Cerebellar nuclear complex (tissue), 1 donor: ENCODE data around the gene ADGRG1.

Experiments used
- DNase-seq, 2 experiments: peaks; one replicate each; lab custom pipeline; 2025; lab: John Stamatoyannopoulos, UW

The ADGRG1 gene

DNA sequence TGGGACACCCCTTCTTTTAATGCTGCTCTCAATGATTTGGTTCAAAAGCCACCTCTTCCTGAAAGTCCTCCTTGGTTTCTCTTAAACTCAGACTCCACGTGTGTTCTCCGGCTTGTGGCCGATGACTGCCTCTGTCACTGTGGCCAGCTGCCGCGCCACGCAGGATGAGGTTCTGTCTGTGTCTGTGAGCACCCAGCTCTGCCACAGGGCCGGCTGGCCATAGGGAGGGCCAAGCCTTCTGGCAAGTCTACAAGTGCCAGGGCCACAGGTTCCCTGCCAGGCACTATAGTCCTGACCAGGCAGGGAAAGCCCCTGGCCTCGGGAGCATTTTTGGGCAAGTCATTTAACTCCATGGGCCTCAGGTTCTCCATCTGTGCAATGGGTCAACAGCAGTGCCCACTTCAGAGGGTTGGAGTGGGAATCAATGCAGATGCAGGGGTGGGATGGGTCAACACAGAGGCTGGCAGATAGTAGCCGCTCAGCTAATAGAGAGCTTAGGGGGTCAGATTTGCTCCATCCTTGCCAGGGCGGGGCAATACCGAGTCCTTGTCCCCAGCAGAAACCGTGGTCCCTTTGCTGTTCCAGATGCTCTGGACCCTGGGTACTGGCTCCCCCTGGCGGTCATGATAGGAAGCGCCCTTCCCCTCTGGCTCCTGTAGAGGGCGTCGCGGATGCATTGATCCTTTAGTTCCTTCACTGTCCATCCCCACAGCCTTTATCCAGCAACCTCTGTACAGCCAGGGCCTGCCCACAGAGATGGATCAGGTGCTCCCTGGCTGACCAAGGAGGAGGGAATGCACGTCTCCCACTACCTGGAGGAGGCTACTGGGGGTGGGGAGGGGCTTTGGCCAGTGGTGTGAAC lies 20.4 kb downstream of the ADGRG1 start:
- no peak for DNase-seq

DNA sequence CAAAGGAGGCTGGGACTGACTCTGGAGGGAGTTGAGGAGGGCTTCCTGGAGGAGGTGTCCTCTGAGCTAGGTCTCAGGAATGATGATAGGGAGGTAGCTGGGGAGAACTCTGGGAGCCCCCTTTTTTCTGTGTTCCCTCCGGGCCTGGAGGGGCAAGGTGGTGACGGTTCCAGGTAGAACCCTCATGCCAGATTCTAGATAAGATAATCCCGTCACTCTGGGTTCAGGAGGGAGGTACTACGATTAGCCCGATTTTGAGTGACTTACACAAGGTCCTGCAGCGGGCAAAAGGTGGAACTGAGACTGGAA lies 21.0 kb downstream of the ADGRG1 start:
- DNase-seq = no peak

DNA sequence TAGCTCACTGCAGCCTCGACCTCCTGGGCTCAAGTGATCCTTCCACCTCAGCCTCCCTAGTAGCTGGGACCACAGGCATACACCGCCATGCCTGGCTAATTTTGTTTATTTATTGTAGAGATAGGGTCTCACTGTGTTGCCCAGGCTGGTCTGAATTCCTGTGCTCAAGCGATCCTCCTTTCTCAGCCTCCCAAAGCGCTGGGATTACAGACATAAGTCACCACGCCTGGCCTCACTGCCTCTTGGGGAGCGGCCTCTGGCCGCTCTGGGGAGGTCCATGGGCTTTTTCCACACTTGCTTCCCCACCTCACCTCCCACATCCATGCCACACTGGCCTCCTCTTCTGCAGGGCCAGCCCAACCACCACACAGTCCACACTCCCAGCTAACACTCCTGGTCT lies 21.4 kb downstream of the ADGRG1 start:
- no peak for DNase-seq

DNA sequence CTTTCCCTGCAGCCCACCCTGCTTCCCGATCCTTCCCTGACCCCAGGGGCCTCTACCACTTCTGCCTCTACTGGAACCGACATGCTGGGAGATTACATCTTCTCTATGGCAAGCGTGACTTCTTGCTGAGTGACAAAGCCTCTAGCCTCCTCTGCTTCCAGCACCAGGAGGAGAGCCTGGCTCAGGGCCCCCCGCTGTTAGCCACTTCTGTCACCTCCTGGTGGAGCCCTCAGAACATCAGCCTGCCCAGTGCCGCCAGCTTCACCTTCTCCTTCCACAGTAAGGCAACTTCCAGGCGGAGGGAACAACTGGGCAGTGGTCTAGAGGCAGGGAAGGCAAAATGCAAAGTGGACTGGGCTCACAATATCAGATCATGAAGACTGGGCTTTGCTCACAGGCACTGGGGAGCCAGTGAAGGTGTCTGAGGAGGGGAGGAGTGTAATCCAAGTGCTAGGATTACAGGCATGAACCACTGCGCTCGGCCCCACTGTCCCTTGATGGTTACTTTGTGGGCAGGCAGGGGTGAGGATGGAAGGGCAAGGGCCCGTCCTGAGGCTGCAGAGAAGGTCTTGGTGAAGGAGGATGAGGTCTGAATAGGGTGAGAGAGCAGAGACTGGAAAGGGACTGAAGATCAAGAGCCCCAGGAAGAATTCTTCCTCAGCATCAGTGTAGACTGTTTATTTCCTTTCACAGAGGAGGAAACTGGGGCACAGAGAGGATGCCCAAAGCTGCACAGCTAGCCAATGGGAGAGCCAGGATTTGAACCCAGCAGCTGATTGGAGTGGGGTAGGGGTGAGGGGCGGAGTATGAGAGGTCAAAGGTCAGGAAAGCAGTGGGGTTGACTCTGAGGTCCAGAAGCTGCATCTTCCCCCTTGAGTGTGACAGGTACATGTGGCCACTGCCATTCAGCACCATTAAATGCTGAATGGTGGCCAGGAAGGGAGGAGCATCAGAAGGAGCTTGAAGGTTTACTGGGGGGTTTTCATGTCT lies 23.2 kb downstream of the ADGRG1 start:
- DNase-seq = no peak

DNA sequence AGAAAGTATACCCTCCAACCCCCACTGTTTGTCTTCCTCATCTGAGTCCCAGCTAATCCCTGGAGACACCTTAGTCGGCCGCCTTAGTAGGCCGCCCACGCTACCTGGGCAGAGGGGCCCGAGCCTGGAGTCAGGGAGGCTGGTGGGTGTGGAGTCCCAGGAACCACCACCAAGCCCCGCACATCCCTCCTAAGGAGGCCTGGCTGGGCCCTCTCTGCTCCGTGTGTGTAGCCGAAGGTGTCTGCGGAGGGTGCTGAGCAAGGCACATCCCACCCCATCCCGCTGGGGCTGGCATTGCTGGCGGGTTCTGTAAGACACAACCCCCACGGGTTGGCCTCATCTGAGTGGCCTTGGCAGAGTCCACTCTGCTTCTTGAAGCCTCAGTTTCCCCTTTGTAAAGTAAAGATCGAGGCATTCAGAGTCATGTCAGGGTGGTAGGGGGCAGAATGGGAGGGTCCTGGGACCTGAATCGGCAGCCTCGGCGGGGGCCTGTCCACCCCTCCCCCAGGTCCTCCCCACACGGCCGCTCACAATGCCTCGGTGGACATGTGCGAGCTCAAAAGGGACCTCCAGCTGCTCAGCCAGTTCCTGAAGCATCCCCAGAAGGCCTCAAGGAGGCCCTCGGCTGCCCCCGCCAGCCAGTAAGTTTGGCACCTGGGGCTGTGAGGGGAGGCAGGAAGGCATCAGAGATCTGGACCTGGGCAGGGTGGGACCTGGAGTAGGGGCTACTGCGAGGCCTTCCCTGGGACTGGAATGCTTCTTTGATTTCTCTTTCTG lies 24.5 kb downstream of the ADGRG1 start:
- no peak for DNase-seq

DNA sequence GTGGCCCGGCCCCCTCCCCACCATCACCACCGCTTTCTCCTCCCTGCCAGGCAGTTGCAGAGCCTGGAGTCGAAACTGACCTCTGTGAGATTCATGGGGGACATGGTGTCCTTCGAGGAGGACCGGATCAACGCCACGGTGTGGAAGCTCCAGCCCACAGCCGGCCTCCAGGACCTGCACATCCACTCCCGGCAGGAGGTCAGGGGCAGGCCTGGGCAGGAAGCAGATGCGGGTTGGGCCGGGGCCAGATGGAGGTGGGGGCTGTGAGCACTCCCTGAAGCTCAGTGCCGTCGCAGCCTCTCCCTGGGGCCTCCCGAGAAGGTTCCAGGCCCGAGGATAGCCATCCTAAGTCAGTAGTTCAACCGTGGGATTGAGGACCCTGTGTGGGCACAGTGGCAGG lies 25.5 kb downstream of the ADGRG1 start:
- no peak for DNase-seq

DNA sequence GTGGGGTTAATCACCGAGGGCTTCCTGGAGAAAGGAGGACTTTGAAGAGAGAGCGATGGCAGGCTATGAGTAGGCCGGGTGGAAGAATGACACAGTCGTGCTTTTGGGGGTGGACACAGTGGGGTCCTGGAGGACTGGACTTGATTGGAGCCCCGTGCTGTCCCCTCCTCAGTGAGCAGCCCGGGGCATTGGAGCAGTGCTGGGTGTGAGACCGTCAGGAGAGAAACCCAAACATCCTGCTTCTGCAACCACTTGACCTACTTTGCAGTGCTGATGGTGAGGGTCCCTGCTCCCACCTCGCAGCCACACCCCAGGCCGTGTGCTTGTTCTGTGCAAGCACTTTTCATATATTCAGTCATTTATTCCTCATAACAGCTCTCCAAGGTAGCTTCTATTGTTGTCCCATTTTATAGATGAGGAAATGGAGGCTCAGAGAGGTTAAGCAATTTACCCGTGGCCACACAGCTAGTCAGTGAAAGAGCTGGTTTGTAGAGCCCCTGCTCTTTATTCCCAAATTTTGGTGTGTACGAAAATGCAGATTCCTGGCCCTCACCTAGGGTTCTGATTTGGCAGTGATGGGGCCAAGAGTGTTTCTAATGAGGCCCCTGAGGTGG lies 28.0 kb downstream of the ADGRG1 start:
- DNase-seq = no peak

DNA sequence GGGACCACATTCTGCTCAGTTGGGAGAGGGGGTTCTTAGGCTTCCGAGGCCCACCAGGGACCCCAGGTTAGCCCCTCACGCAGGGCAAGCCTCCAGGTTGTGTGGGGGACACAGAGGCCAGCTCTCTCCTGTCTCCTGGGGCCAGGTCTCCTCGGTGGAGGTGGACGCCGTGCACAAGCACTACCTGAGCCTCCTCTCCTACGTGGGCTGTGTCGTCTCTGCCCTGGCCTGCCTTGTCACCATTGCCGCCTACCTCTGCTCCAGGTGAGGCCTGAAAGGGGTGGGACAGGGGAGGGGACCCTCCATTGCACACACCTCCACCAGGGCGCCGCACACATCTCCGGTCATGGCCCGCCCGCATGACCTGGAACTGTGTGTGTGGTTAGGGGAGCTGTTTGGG lies 28.8 kb downstream of the ADGRG1 start:
- DNase-seq = no peak

DNA sequence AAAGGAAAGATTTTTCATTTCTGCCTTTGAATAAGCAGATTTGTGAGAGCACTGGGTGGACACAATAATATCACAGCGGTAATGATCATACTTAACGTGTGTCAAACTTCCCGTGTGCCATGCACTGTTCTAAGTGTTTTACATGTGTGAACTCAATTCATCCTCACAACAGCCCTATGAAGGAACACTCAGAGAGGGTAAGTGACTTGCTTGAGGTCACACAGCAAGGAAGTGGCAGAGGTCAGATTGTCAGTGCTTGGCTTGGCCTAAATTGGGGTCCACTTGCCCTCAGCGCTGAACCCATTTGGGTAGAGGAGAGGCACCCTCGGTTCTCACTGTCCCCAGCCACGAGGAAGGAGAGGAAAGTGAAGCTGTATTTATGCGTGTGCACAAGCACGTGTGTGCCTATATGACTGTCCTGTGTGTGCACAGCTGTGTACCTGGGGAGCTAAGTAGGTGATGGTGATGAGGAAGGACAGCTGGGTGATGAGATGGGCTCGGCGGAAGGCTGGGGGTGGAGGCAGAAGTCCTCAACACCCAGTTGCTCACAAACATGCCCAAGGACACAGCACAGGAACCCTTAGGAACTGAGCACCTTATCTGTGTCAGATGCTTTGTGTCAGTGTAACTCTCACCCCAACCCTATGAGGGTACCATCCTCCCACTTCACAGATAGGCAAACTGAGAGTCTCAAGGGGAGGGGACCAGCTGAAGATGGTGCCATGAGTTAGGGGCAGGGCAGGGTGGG lies 29.9 kb downstream of the ADGRG1 start:
- DNase-seq = no peak

DNA sequence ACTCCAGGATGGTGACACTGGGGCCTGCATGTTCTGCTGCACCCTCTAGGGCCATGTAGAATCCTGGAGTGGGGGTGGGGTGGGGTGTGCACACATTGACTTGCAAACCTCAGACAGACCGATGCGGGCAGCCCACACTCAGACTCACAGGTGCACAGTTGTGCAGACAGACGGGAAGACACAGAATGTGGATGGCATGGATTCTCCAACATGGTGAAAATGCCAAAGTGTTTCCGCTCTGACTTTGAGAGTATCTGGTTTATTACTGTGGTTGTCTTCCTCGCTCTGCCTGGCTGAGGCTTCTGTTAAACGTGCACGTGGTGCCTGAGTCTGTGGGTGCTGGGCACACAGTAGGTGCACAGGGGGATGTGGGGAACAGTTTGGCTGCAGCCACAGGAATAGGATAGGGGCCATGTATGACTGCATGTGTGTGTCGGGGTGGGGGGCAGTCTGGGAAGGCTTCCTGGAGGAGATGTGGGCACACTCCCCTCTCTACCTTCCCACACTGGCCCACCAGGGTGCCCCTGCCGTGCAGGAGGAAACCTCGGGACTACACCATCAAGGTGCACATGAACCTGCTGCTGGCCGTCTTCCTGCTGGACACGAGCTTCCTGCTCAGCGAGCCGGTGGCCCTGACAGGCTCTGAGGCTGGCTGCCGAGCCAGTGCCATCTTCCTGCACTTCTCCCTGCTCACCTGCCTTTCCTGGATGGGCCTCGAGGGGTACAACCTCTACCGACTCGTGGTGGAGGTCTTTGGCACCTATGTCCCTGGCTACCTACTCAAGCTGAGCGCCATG lies 30.6 kb downstream of the ADGRG1 start:
- DNase-seq = no peak

DNA sequence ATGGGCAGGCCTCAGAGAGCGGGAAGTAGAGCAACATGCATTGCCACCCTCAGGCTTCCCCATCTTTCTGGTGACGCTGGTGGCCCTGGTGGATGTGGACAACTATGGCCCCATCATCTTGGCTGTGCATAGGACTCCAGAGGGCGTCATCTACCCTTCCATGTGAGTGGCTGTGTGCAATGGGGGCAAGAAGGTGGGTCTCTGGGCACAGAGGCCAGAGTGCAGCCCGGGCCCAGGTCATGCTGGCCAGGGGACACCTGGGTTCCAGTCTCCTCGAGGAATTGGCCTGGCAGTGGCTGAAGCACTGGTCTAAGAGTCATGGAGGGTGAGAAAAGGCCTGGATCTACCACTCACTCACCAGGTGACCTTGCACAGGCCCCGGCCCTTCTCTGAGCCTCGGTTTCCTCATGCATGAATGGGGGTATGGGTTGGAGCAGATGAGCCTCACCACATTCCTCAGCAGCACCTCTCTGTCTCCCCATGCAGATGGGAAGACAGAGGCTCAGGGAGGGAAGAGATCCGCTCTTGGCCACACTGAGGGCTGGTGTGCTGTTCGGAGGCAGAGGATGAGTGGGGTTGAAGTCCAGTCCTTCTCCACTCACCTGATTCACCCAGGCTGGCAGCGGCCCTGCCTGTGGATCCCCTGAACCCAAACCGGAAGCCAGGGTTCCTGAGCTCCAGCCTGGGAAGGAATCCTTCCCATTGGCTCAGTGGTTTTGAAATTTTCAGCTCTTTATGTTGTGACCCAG lies 32.5 kb downstream of the ADGRG1 start:
- no peak for DNase-seq

DNA sequence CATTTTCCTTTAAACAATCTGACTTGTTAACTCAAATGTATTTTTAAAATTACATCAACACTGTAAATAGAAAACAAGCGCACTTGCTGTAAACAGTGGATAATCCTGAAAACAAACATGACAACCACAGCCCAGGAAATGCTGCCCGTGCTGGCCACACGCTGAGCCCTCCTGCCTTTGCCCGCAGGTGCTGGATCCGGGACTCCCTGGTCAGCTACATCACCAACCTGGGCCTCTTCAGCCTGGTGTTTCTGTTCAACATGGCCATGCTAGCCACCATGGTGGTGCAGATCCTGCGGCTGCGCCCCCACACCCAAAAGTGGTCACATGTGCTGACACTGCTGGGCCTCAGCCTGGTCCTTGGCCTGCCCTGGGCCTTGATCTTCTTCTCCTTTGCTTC lies 33.1 kb downstream of the ADGRG1 start:
- no peak for DNase-seq

DNA sequence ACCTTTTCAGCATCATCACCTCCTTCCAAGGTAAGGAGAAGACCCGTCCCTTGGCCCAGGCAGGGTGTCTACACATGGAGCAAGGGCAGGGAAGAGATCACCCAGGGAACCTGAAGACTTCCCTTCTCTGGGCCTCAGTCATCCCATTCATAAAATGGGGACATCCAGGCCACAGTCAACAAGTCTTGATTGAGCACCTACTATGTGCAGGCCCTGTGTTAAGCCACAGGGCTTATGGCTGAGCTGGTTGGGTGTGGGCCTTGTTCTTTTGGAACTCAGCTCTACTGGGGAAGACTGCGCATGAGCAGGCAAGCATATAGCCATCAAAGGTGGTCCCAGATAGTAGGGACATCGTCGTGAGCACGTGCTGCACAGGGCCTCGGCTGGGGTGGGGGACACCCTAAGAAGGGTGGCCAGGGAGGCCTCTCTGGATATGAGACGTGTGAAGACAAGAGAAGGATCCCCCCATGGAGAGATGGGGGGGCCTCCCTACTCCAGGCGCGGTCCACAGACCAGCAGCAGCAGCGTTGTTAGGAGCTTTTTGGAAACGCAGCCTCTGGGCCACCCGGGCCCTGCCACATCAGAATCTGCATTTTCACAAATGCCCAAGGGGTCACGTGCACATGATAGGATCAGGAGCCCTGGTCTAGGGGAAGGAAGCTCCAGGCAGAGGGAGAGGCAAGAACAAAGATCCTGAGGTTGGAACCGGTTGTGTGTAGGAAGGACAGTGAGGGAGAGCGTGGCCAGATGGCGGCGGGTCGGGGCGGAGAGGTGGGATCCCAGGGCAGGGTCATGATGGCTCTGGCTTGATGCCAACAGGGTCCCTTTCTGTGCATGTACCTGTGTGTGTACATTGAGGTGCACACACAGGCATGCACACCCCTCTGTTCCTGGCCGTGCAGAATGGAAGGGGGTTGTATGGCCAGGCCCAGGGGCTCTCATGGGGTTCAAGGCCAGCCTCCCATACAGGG lies 33.8 kb downstream of the ADGRG1 start:
- DNase-seq = no peak

DNA sequence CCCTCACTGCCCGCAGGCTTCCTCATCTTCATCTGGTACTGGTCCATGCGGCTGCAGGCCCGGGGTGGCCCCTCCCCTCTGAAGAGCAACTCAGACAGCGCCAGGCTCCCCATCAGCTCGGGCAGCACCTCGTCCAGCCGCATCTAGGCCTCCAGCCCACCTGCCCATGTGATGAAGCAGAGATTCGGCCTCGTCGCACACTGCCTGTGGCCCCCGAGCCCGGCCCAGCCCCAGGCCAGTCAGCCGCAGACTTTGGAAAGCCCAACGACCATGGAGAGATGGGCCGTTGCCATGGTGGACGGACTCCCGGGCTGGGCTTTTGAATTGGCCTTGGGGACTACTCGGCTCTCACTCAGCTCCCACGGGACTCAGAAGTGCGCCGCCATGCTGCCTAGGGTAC lies 35.0 kb downstream of the ADGRG1 start:
- DNase-seq = no peak

DNA sequence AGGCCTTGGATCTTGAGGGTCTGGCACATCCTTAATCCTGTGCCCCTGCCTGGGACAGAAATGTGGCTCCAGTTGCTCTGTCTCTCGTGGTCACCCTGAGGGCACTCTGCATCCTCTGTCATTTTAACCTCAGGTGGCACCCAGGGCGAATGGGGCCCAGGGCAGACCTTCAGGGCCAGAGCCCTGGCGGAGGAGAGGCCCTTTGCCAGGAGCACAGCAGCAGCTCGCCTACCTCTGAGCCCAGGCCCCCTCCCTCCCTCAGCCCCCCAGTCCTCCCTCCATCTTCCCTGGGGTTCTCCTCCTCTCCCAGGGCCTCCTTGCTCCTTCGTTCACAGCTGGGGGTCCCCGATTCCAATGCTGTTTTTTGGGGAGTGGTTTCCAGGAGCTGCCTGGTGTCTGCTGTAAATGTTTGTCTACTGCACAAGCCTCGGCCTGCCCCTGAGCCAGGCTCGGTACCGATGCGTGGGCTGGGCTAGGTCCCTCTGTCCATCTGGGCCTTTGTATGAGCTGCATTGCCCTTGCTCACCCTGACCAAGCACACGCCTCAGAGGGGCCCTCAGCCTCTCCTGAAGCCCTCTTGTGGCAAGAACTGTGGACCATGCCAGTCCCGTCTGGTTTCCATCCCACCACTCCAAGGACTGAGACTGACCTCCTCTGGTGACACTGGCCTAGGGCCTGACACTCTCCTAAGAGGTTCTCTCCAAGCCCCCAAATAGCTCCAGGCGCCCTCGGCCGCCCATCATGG lies 35.7 kb downstream of the ADGRG1 start:
- DNase-seq = no peak

DNA sequence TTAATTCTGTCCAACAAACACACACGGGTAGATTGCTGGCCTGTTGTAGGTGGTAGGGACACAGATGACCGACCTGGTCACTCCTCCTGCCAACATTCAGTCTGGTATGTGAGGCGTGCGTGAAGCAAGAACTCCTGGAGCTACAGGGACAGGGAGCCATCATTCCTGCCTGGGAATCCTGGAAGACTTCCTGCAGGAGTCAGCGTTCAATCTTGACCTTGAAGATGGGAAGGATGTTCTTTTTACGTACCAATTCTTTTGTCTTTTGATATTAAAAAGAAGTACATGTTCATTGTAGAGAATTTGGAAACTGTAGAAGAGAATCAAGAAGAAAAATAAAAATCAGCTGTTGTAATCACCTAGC lies 36.2 kb downstream of the ADGRG1 start:
- no peak for DNase-seq

DNA sequence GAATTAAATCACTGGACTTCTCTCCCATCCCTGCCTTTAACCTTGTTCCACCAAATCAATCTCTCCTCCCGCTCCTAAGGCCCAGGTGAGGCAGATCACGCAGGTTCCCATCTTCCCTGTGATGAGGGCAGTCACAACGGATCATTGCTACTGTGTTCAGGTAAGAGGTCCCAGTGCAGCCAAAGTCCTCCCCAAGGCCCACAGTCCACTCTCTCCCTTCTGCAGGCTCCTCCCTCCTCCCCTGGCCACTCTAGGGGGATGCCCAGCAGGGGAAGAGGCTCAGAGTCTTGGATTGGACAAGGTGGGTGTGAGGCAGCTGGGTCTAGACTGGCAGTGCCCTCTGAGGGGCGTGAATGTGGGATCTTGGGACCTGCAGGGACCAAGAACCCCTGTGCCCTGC lies 37.1 kb downstream of the ADGRG1 start:
- no peak for DNase-seq
